Epithelial cell of proximal tubule (primary cell): ENCODE results near the gene PMAIP1. TPM values are rescaled to one million over a fixed set of nuclear protein-coding genes. Genes with fewer than 3 reads are reported as not detected.

Source experiments
- DNase-seq: peaks from one replicate; pipeline ENCODE4 v3.0.0-alpha.2; 2011; ENCODE audit warnings: low read depth
- H3K4me3 ChIP-seq: 2 replicates; pipeline ENCODE4 v1.5.1; 2011; ENCODE audit warnings: low read depth, mild to moderate bottlenecking, low read length
- total RNA-seq: library from RNA; depleted of rRNA; stranded (reverse); fragments of >200 nt; gene quantifications from 2 replicates; pipeline ENCODE4 v1.2.3, GENCODE V29; 2015
- TF ChIP-seq, protein P1 (sequence below): conservative IDR thresholded peaks from 2 replicates; pipeline ENCODE4 v1.5.1; 2012; ENCODE audit warnings: low read depth, mild to moderate bottlenecking, low read length

PMAIP1 gene
- total RNA-seq, 1 donor from 2014 or later = 82.6 TPM

DNA sequence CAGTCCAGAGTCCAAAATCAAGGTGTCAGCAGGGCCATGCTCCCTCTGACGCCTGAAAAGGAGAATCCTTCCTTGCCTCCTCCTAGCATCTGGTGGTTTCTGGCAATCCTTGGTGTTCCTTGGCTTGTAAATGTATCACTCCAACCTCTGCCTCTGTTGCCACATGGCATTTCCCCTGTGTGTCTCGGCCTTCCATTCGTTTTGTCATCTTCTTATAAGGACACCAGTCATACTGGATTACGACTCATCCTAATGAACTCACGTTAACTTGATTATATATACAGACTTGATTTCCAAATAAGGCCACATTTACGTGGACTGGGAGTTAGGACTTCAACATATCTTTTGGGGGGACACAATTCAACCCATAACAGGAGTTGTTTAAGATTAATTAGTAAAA, 15.8 kb downstream of the PMAIP1 start:
- DNase-seq = no peak
- no peak overlapping the region for H3K4me3 ChIP-seq
- TF ChIP-seq, protein P1, sequence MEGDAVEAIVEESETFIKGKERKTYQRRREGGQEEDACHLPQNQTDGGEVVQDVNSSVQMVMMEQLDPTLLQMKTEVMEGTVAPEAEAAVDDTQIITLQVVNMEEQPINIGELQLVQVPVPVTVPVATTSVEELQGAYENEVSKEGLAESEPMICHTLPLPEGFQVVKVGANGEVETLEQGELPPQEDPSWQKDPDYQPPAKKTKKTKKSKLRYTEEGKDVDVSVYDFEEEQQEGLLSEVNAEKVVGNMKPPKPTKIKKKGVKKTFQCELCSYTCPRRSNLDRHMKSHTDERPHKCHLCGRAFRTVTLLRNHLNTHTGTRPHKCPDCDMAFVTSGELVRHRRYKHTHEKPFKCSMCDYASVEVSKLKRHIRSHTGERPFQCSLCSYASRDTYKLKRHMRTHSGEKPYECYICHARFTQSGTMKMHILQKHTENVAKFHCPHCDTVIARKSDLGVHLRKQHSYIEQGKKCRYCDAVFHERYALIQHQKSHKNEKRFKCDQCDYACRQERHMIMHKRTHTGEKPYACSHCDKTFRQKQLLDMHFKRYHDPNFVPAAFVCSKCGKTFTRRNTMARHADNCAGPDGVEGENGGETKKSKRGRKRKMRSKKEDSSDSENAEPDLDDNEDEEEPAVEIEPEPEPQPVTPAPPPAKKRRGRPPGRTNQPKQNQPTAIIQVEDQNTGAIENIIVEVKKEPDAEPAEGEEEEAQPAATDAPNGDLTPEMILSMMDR = no peak

DNA sequence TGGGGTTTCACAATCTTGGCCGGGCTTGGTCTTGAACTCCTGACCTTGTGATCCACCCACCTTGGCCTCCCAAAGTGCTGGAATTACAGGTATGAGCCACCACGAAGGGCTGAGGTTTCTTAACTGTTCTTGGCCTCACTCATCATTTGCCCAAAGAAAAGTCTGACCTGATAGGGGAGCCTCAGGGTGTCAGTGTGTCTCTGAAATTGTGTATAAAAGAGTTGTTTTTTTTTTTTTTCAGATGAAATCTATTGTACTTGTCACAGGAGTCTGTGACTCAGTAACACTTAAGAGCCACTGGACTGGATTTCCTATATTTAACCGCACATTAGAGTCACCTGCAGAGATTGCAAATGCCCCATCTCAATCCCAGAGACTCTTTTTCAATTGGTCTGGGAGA, 16.9 kb downstream of the PMAIP1 start:
- H3K4me3 ChIP-seq = no peak overlapping the region
- no peak for DNase-seq
- TF ChIP-seq, protein P1 = no peak

DNA sequence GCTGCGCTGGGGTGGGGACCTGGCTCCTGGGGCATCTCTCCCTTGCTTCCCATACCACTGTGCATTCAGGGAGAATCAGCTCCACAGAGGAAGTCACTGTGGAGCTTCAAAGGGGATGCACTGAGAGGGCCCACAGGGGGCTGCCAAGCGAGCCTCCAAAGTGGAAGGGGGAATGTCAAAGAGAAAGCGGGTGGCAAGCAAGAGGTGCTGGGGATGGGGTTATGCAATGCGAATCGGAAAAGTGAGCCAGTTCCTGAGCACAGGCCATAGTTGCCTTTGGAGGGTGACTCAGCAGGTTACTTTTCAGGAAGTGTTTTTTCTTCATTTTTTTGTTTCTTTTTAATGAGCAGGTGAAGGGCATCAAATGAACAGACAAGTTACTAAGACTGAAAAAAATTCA, 17.6 kb downstream of the PMAIP1 start:
- no peak overlapping the region for H3K4me3 ChIP-seq
- DNase-seq = no peak
- TF ChIP-seq, protein P1 = no peak

DNA sequence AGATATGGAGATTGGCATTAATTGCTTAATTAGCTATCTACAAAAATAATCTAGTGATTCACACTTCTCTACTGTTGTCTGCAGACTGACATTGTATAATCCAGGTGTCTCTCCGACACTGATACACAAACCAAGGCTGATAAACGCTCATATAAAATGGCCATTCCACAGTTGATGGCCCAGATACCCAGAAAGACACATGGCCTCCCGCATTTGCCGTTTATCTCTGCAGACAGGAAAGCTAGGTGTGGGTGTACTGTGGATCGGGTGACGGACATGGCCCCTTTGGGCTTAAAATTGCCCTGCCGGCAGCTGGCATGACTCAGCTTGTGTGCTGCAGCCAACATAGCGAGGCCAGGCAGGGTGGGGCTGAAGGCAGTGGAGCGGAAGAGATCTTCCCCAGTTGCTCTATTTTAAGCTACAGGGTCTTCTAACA, 18.5 kb downstream of the PMAIP1 start:
- H3K4me3 ChIP-seq = no peak overlapping the region
- TF ChIP-seq, protein P1 = no peak
- DNase-seq = no peak

DNA sequence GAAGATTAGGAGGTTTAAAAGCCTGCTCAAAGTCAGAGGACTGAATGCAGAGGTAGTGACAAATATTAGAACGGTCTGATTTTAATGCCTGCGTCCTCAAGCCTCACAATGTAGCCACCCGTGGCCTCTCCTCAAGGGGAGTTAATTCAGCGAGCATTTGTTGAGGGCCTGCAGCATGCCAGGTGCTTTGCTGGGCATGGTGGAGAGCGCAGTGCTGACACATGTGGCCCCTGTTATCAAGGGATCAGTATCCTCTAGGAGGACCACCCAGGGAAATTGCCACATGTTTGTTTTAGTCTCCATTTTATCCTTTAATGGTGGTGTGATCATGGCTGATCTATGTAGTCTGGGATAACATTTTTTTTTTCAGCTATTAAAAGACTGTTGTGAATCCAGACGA, 19.2 kb downstream of the PMAIP1 start:
- no peak overlapping the region for H3K4me3 ChIP-seq
- TF ChIP-seq, protein P1 = no peak
- DNase-seq = no peak

DNA sequence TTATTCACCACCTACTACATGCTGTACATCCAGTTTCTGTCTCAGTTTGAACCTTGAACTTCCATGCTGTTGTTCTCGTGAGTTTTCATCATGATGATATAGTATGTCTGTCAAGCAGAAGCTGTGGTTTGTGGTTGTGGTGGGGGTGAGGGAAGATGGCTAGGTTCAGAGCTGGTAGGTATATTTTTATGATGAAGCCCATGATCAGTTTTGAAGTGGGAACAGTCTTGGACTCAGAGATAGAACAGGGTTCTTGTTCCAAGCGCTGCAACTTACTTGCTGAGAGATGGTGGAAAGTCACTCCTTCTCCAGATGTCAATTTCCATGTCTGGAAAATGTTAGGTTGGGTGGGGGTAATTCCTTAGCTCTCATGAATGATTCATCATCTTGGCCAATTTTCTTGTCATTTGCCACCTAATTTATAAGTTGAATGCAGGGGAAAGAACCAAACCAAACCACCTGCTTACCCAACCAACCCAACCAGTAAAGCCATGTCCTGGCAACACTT, 21.6 kb downstream of the PMAIP1 start:
- DNase-seq = no peak
- TF ChIP-seq, protein P1 = no peak
- H3K4me3 ChIP-seq = no peak overlapping the region

DNA sequence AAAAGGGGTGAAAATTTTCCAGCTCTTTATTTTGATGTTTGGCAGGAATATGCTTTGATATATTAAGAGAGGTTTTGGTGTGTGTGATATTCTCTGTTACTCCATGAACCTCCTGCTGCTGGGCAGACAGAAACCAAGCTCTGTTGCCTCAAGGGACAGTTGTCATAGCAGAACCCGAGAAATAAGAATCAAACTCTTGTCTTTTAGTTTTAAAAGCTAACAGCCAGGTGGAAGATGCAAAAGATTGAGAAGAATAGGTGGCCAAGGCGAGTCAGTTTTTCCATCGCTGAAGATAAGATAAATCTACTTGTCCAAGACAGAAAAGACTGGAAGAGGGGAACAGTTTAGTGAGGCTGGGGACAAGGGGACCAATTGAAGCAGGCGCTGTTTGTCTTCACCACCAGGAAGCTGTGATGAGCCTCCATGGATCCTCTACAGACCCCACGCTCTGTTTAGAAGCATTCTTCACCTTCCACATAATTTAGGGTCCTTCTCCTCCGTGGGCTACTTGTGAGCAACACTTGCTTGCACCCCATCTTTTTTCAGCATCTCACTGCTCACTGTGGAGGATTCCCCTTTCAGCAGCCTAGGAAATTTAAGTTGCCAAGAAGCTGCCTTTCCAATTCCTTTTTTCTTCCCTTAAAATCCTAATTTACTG, 23.9 kb downstream of the PMAIP1 start:
- H3K4me3 ChIP-seq = no peak overlapping the region
- TF ChIP-seq, protein P1 = no peak
- no peak for DNase-seq
